Osteocyte (in vitro differentiated cells): ENCODE data around the gene FAM3A. TPM values are rescaled to one million over a fixed set of nuclear protein-coding genes. Genes with fewer than 3 reads are reported as not detected.

ENCODE experiments used
- DNase-seq: peaks from one replicate; pipeline ENCODE4 v3.0.0; 2021; ENCODE audit warnings: mixed read lengths; ENCODE audit not compliant: unreplicated experiment; ENCODE audit errors: extremely low spot score
- H3K27ac Mint-ChIP-seq: one replicate; pipeline ENCODE4 v1.8.0; 2021; ENCODE audit warnings: mild to moderate bottlenecking, mixed read lengths; ENCODE audit not compliant: unreplicated experiment
- H3K27me3 Mint-ChIP-seq: one replicate; pipeline ENCODE4 v1.8.0; 2021; ENCODE audit warnings: mixed read lengths; ENCODE audit not compliant: unreplicated experiment
- H3K36me3 Mint-ChIP-seq: one replicate; pipeline ENCODE4 v1.8.0; 2021; ENCODE audit warnings: mixed read lengths; ENCODE audit not compliant: unreplicated experiment
- H3K4me1 Mint-ChIP-seq: one replicate; pipeline ENCODE4 v1.8.0; 2021; ENCODE audit warnings: mixed read lengths; ENCODE audit not compliant: unreplicated experiment
- H3K4me3 Mint-ChIP-seq: one replicate; pipeline ENCODE4 v1.8.0; 2021; ENCODE audit warnings: mild to moderate bottlenecking, moderate library complexity, mixed read lengths; ENCODE audit not compliant: unreplicated experiment
- H3K9me3 Mint-ChIP-seq: one replicate; pipeline ENCODE4 v1.8.0; 2021; ENCODE audit warnings: mixed read lengths; ENCODE audit not compliant: unreplicated experiment
- CTCF ChIP-seq: fragments of 200-600 bp; sonication (generic); IDR thresholded peaks from 2 replicates; pipeline ENCODE4 v1.5.0; 2021; ENCODE audit warnings: antibody characterized with exemption, mild to moderate bottlenecking, moderate library complexity
- total RNA-seq: library from RNA; stranded (reverse); gene quantifications from 2 replicates; pipeline ENCODE4 v1.2.1, GENCODE V29; 2021

The FAM3A gene
- total RNA-seq, 1 donor from 2014 or later, result 40.4 TPM

- peak within 1 kb of the TSS; percentile 90 for H3K4me3 Mint-ChIP-seq
Measured at GRCh38 chrX:154458116-154458953, 57.7 kb downstream of the FAM3A start, which contains the start of gene PLXNA3. Gene PLXNA3 (plus strand): TSS chrX:154458281. CDS start chrX:154460184, 1,903 bp downstream.

GRCh38 chrX:154457491-154458115, 58.4 kb downstream of the FAM3A start:
- no peaks in the 10 kb centered on the region for H3K9me3 Mint-ChIP-seq

More at GRCh38 chrX:154458116-154458953, 57.7 kb downstream of the FAM3A start, which contains the start of gene PLXNA3:
- DNase-seq, result no peak
- peaks cover 12% of the 10 kb centered on the region for H3K36me3 Mint-ChIP-seq
- H3K4me1 Mint-ChIP-seq, result peaks cover 14% of the 10 kb centered on the region
- no peak for TF ChIP-seq CTCF
- peak within 1 kb of the TSS; percentile 93 for H3K27ac Mint-ChIP-seq
- H3K27me3 Mint-ChIP-seq, result no peaks in the 10 kb centered on the region
- H3K9me3 Mint-ChIP-seq, result no peaks in the 10 kb centered on the region

More at GRCh38 chrX:154457491-154458115, 58.4 kb downstream of the FAM3A start:
- peaks cover 14% of the 10 kb centered on the region for H3K4me1 Mint-ChIP-seq
- TF ChIP-seq CTCF, result no peak
- H3K4me3 Mint-ChIP-seq, result peak overlapping the region; percentile 90
- no peaks in the 10 kb centered on the region for H3K27me3 Mint-ChIP-seq
- H3K27ac Mint-ChIP-seq, result peak overlapping the region; percentile 93
- no peak for DNase-seq
- peaks cover 9% of the 10 kb centered on the region for H3K36me3 Mint-ChIP-seq

Other genes starting within 250 kb of the FAM3A start
- not detected in 2 replicates for gene TEX28, start 221.1 kb downstream of the FAM3A start, total RNA-seq
- gene TKTL1, start 220.4 kb downstream of the FAM3A start, total RNA-seq, result not detected in 2 replicates
- gene FLNA, start 141.6 kb downstream of the FAM3A start, total RNA-seq, result 2,024 and 2,203 TPM in 2 replicates
- 68.9 and 73.1 TPM in 2 replicates for gene EMD, start 136.9 kb downstream of the FAM3A start, total RNA-seq
- gene RPL10, start 117.9 kb downstream of the FAM3A start, total RNA-seq, result 2,857 and 2,892 TPM in 2 replicates
- gene DNASE1L1, start 107.0 kb downstream of the FAM3A start, total RNA-seq, result 27.9 and 28.1 TPM in 2 replicates
- gene TAFAZZIN, start 104.7 kb downstream of the FAM3A start, total RNA-seq, result 46.2 and 47.3 TPM in 2 replicates
- gene ATP6AP1, start 87.6 kb downstream of the FAM3A start, total RNA-seq, result 144 and 153 TPM in 2 replicates
- gene GDI1, start 79.1 kb downstream of the FAM3A start, total RNA-seq, result 135 and 152 TPM in 2 replicates
- gene FAM50A, start 72.1 kb downstream of the FAM3A start, total RNA-seq, result 92.2 and 92.8 TPM in 2 replicates
- 107 and 108 TPM in 2 replicates for gene PLXNA3, start 58.0 kb downstream of the FAM3A start, total RNA-seq
- gene LAGE3, start 37.0 kb downstream of the FAM3A start, total RNA-seq, result 15.6 and 19.6 TPM in 2 replicates
- gene UBL4A, start 29.6 kb downstream of the FAM3A start, total RNA-seq, result 17.4 and 18.5 TPM in 2 replicates
- 20.6 and 22.4 TPM in 2 replicates for gene SLC10A3, start 25.6 kb downstream of the FAM3A start, total RNA-seq
- 103 and 108 TPM in 2 replicates for gene G6PD, start 30.6 kb upstream of the FAM3A start, total RNA-seq
- 23.6 and 25.0 TPM in 2 replicates for gene IKBKG, start 31.4 kb upstream of the FAM3A start, total RNA-seq
- not detected in 2 replicates for gene CTAG1A, start 68.9 kb upstream of the FAM3A start, total RNA-seq
- not detected in 2 replicates for gene CTAG1B, start 103.0 kb upstream of the FAM3A start, total RNA-seq
- gene CTAG2, start 137.3 kb upstream of the FAM3A start, total RNA-seq, result not detected in 2 replicates
- gene GAB3, start 234.8 kb upstream of the FAM3A start, total RNA-seq, result 0.78 and 1.1 TPM in 2 replicates
- gene DKC1, start 246.6 kb upstream of the FAM3A start, total RNA-seq, result 37.5 and 39.9 TPM in 2 replicates